K562 (cell line): ENCODE results near the gene XRCC5. TPM values are rescaled to one million over a fixed set of nuclear protein-coding genes. Genes with fewer than 3 reads are reported as not detected.

Experiments used
- ATAC-seq: fragments of 200-7000 bp; cut with Tn5 transposase; 3 replicates; pipeline ENCODE4 v1.9.1; 2020; ENCODE audit warnings: moderate library complexity
- BruUV-seq: library from RNA; stranded (reverse); fragments of 400-500 nt; replicated peaks from 2 replicates; lab custom pipeline; 2021; lab: Mats Ljungman, UMichigan
- CTCF ChIA-PET: fragments of 300-600 bp; formaldehyde crosslinking; extraction: SDS; loops from one replicate; lab custom pipeline; 2021; ENCODE audit warnings: low intra/inter-chr PET ratio; lab: Yijun Ruan, JAX
- POLR2A ChIA-PET: fragments of 300-600, 350-650 bp; sonication (Branson Sonifier 250); formaldehyde crosslinking; extraction: SDS; loops from one replicate; lab custom pipeline; 2021; ENCODE audit warnings: antibody characterized with exemption, inconsistent platforms; lab: Yijun Ruan, JAX
- DNase-seq, 4 experiments: peaks; one replicate each; pipeline versions ENCODE4 v3.0.0 to v3.0.0-alpha.2; 2011 to 2018; ENCODE audit warnings: low spot score in 3 of 4, mixed read lengths in 3 of 4; ENCODE audit errors: extremely low read depth in 1 of 4
- FAIRE-seq: peaks from 2 replicates; lab custom pipeline; 2011; peaks lifted over from hg19 to GRCh38; lab: Jason Lieb, UNC
- H2AFZ ChIP-seq: 2 replicates; pipeline ENCODE4 v1.6.0; 2011; ENCODE audit warnings: low read depth, low read length, control low read depth, inconsistent platforms
- H3K27ac ChIP-seq: fragments of 200-600 bp; 3 replicates; pipeline ENCODE4 v1.8.0; 2011; ENCODE audit warnings: low read depth, mild to moderate bottlenecking, control low read depth, inconsistent platforms, low read length, moderate library complexity, mixed read lengths; ENCODE audit errors: extremely low read depth
- H3K27me3 ChIP-seq, 2 experiments: fragments of 300-600 bp in 1 of 2; 2 replicates in 1 of 2; 3 replicates in 1 of 2; pipeline versions ENCODE4 v1.6.0 to v1.8.0; 2011; ENCODE audit warnings: inconsistent platforms in 2 of 2, low read length in 2 of 2, mild to moderate bottlenecking in 1 of 2, mixed read lengths in 1 of 2, moderate library complexity in 1 of 2; ENCODE audit not compliant: control insufficient read depth in 2 of 2, insufficient read depth in 2 of 2
- H3K36me3 ChIP-seq: fragments of 300-600 bp; 3 replicates; pipeline ENCODE4 v1.8.0; 2011; ENCODE audit warnings: mild to moderate bottlenecking, low read length, inconsistent platforms; ENCODE audit not compliant: control insufficient read depth, insufficient read depth
- H3K4me1 ChIP-seq, 2 experiments: fragments of 200-600 bp in 1 of 2; replicated peaks in 1 of 2; 2 replicates in 1 of 2; 3 replicates in 1 of 2; pipeline versions ENCODE4 v1.5.1 to v1.8.0; 2011; ENCODE audit warnings: inconsistent platforms in 2 of 2, low read length in 2 of 2, mild to moderate bottlenecking in 1 of 2, mixed read lengths in 1 of 2, moderate library complexity in 1 of 2; ENCODE audit not compliant: control insufficient read depth in 2 of 2, insufficient read depth in 2 of 2
- H3K4me2 ChIP-seq: 2 replicates; pipeline ENCODE4 v1.6.1; 2011; ENCODE audit warnings: low read length, control low read depth, inconsistent platforms, mixed read lengths; ENCODE audit not compliant: insufficient read depth
- H3K4me3 ChIP-seq: fragments of 200-600 bp; sonication (generic), shearing (Covaris generic); 2 replicates; pipeline ENCODE4 v1.5.1; 2016; ENCODE audit warnings: control low read depth, inconsistent platforms
- H3K79me2 ChIP-seq: fragments of 200-600 bp; 3 replicates; pipeline ENCODE4 v1.8.0; 2011; ENCODE audit warnings: low read length, inconsistent platforms; ENCODE audit not compliant: control insufficient read depth, insufficient read depth
- H3K9ac ChIP-seq, 2 experiments: 2 replicates each; pipeline versions ENCODE4 v1.6.0 to v1.6.1; 2011; ENCODE audit warnings: low read depth in 2 of 2, low read length in 2 of 2, control low read depth in 1 of 2, inconsistent platforms in 1 of 2, mild to moderate bottlenecking in 1 of 2, mixed read lengths in 1 of 2; ENCODE audit not compliant: insufficient read depth in 1 of 2
- H3K9me1 ChIP-seq: one replicate; pipeline ENCODE4 v1.6.0; 2011; ENCODE audit warnings: inconsistent platforms, mild to moderate bottlenecking, low read length, moderate library complexity; ENCODE audit not compliant: control insufficient read depth, insufficient read depth
- H3K9me3 ChIP-seq: replicated peaks from 2 replicates; pipeline ENCODE4 v1.5.1; 2011; ENCODE audit warnings: low read depth, low read length, inconsistent platforms; ENCODE audit not compliant: control insufficient read depth, insufficient read depth
- H4K20me1 ChIP-seq: replicated peaks from 2 replicates; pipeline ENCODE4 v1.6.1; 2011; ENCODE audit warnings: low read length, inconsistent platforms, mixed read lengths; ENCODE audit not compliant: control insufficient read depth, insufficient read depth
- FOXP1 ChIP-seq: sonication (generic); formaldehyde crosslinking; IDR thresholded peaks from 2 replicates; pipeline ENCODE4 v1.8.0; 2022; ENCODE audit warnings: mild to moderate bottlenecking, missing genetic modification reagents
- KAT2B ChIP-seq: IDR thresholded peaks from one replicate; pipeline ENCODE4 v1.6.1; 2012; ENCODE audit warnings: low read depth, mild to moderate bottlenecking, control low read depth, inconsistent platforms, low read length, moderate library complexity
- L3MBTL2 ChIP-seq: fragments of 450-650 bp; IDR thresholded peaks from 2 replicates; pipeline ENCODE4 v1.6.1; 2016; ENCODE audit warnings: mild to moderate bottlenecking, moderate library complexity
- SAP30 ChIP-seq: fragments of 200-600 bp; sonication (generic); IDR thresholded peaks from 2 replicates; pipeline ENCODE4 v1.6.1; 2012; ENCODE audit warnings: borderline replicate concordance, low read depth, mild to moderate bottlenecking, moderate library complexity, low read length, control low read depth, inconsistent platforms; ENCODE audit not compliant: insufficient read depth, poor library complexity, severe bottlenecking
- TAF15 ChIP-seq: fragments of 200-400 bp; formaldehyde crosslinking; IDR thresholded peaks from 2 replicates; pipeline ENCODE4 v1.6.1; 2017; ENCODE audit warnings: mild to moderate bottlenecking, low read depth, low read length, moderate library complexity
- U2AF2 ChIP-seq: fragments of 200-400 bp; formaldehyde crosslinking; optimal IDR thresholded peaks from 2 replicates; pipeline ENCODE3; 2017; ENCODE audit warnings: low read depth, mild to moderate bottlenecking, low read length
- ZBTB26 ChIP-seq: fragments of 450-650 bp; formaldehyde crosslinking; IDR thresholded peaks from 2 replicates; pipeline ENCODE4 v1.4.0; 2022; ENCODE audit warnings: missing genetic modification characterization
- ZBTB40 ChIP-seq, 2 experiments: fragments of 450-650 bp in 1 of 2; sonication (generic) in 1 of 2; formaldehyde crosslinking in 1 of 2; IDR thresholded peaks; 2 replicates each; pipeline versions ENCODE4 v1.7.1 to v1.9.0; 2016 to 2022; ENCODE audit warnings: inconsistent platforms in 1 of 2, mild to moderate bottlenecking in 1 of 2, missing genetic modification reagents in 1 of 2
- ZFX ChIP-seq: sonication (generic); formaldehyde crosslinking; IDR thresholded peaks from 2 replicates; pipeline ENCODE4 v1.8.0; 2022; ENCODE audit warnings: mild to moderate bottlenecking, missing genetic modification reagents, moderate library complexity
- WGBS: fragments of 100-300 bp; shearing (Covaris generic); methylation state at CpG from one replicate; pipeline ENCODE4 v1.1.6; 2016; ENCODE audit warnings: low coverage, mixed read lengths; ENCODE audit not compliant: insufficient coverage; ENCODE audit errors: missing lambda C conversion rate; 5-methylcytosine and 5-hydroxymethylcytosine counted together
- in situ Hi-C: fragments of 300-500 bp; cut with MboI; formaldehyde crosslinking; loops from 4 replicates; pipeline ENCODE4 v1.15.0; 2018; ENCODE audit warnings: inconsistent platforms, mixed read lengths
- intact Hi-C: fragments of 100-400 bp; cut with micrococcal nuclease; formaldehyde crosslinking; loops from 2 replicates; pipeline ENCODE4 v1.14.2; 2022
- polyA plus RNA-seq, 8 experiments: library from polyadenylated mRNA; depleted of rRNA in 4 of 8; stranded (reverse) in 5 of 8; unstranded in 3 of 8; fragments of >200 nt; fragmentation: Nextera tagmentation in 2 of 8; fragmentation: Illumina TruSeq in 1 of 8; extraction: Ambion mirVana in 2 of 8; extraction: Trizol in 1 of 8; gene quantifications; 2 replicates each; pipeline versions ENCODE4 v1.2.1 to v1.2.3, GENCODE V29; 2011 to 2014; ENCODE audit warnings: inconsistent platforms in 1 of 8, missing spikeins in 1 of 8
- total RNA-seq, 7 experiments: library from RNA; depleted of rRNA in 6 of 7; stranded (reverse); fragments of >200 nt in 6 of 7; fragmentation: Illumina TruSeq in 2 of 7; extraction: Trizol in 2 of 7; gene quantifications; 2 replicates each; pipeline versions ENCODE4 v1.2.1 to v1.2.3, GENCODE V29; 2011 to 2021; ENCODE audit warnings: low replicate concordance in 1 of 7

Gene XRCC5
- total and polyA plus RNA-seq, 9 of the 15 experiments (the other 6 are each of a cell fraction or from before 2014, with no cell fraction given) = 168 to 551 (median 297) TPM

- Histone ChIP-seq H3K4me2 (no peak overlapping the region), H3K4me3 (no peak overlapping the region), H3K9me3 (no peaks in the 10 kb centered on the region), H3K4me1 (no peaks in the 10 kb centered on the region; a peak in 1 of 5 replicates), H3K9me1 (no peaks in the 10 kb centered on the region), H3K9ac (no peak overlapping the region), H3K27ac (no peak overlapping the region), H3K79me2 (no peaks in the 10 kb centered on the region), H4K20me1 (no peaks in the 10 kb centered on the region), H3K36me3 (peaks cover 6% of the 10 kb centered on the region; the same call in 1 of the 3 replicates), H3K27me3 (no peaks in the 10 kb centered on the region), H2AFZ (no peak overlapping the region)
- DNase-seq (no peak), ATAC-seq (no peak), FAIRE-seq (no peak)
- 25% methylated on average over 1 of the region's 1 CpG for WGBS
- CTCF ChIA-PET = no interaction called here
- intact Hi-C loops = loop anchor here (1.0 kb wide), 1 partner anchor 76 kb away; no protein-coding TSS in a partner anchor
- in situ Hi-C loops = no loop called here
- BruUV-seq = no TSS peak
- POLR2A ChIA-PET = no interaction called here
- no peak for TF ChIP-seq ZBTB40 (IDR thresholded peaks at IDR 0.05)
- no peak for TF ChIP-seq ZBTB40 (CRISPR knock-in tag; IDR thresholded peaks at IDR 0.05)
- TF ChIP-seq FOXP1 (CRISPR knock-in tag) = no peak
- no peak for TF ChIP-seq ZFX (CRISPR knock-in tag)
- no peak for TF ChIP-seq TAF15
- TF ChIP-seq SAP30 = no peak
- no peak for TF ChIP-seq ZBTB26
- no peak for TF ChIP-seq L3MBTL2
- no peak for TF ChIP-seq KAT2B
- no peak for TF ChIP-seq U2AF2
These were observed 44.5 kb upstream of the XRCC5 start for GRCh38 chr2:216064665-216065064.
